HCT116 (cell line): ENCODE data around the gene KRTAP10-8. TPM values are rescaled to one million over a fixed set of nuclear protein-coding genes. Genes with fewer than 3 reads are reported as not detected.

Experiments used
- ATAC-seq: fragments of 200-7000 bp; cut with Tn5 transposase; 2 replicates; pipeline ENCODE4 v1.9.1; 2020; ENCODE audit warnings: mild to moderate bottlenecking, moderate library complexity
- BruUV-seq: library from RNA; stranded (reverse); fragments of 400-500 nt; replicated peaks from 2 replicates; lab custom pipeline; 2021; lab: Mats Ljungman, UMichigan
- CTCF ChIA-PET: fragments of 300-600 bp; sonication (Branson Sonifier 250); formaldehyde crosslinking; loops from one replicate; lab custom pipeline; 2021; ENCODE audit warnings: antibody characterized with exemption; lab: Charles Lee
- POLR2A ChIA-PET: fragments of 300-600, 350-600 bp; sonication (Branson Sonifier 250); formaldehyde crosslinking; loops from one replicate; lab custom pipeline; 2021; ENCODE audit warnings: antibody characterized with exemption; lab: Charles Lee
- RAD21 ChIA-PET, 2 experiments: fragments of 300-600 bp; sonication (Branson Sonifier 250); formaldehyde crosslinking; loops; one replicate each; lab custom pipeline; 2023; ENCODE audit warnings: low total read pairs in 2 of 2; ENCODE audit not compliant: uncharacterized antibody in 2 of 2, unreplicated experiment in 2 of 2, low non-redundant PET in 1 of 2; lab: Charles Lee
- DNase-seq: peaks from one replicate; pipeline ENCODE4 v3.0.0-alpha.2; 2010; ENCODE audit warnings: low read depth, low spot score
- H2AFZ ChIP-seq: fragments of 200-600 bp; shearing (Covaris generic), sonication (generic); 2 replicates; pipeline ENCODE4 v1.6.1; 2017; ENCODE audit warnings: low read depth, mixed run types, mixed read lengths, antibody characterized with exemption, low read length; ENCODE audit not compliant: poor library complexity, severe bottlenecking
- H3K27ac ChIP-seq: 2 replicates; pipeline ENCODE4 v1.5.1; 2012; ENCODE audit warnings: low read depth, low read length
- H3K27me3 ChIP-seq: fragments of 200-600 bp; sonication (generic); 2 replicates; pipeline ENCODE4 v1.6.1; 2016; ENCODE audit warnings: mixed run types, low read length, mixed read lengths; ENCODE audit not compliant: insufficient read depth
- H3K36me3 ChIP-seq, 2 experiments: fragments of 200-500 bp in 1 of 2; fragments of 200-600 bp in 1 of 2; sonication (Bioruptor generic) in 1 of 2; sonication (generic) in 1 of 2; 2 replicates each; pipeline versions ENCODE4 v1.5.1 to v1.6.1; 2014 to 2016; ENCODE audit warnings: low read length in 2 of 2, inconsistent platforms in 1 of 2, mixed read lengths in 1 of 2, mixed run types in 1 of 2; ENCODE audit not compliant: insufficient read depth in 2 of 2, control insufficient read depth in 1 of 2
- H3K4me1 ChIP-seq, 2 experiments: fragments of 200-600 bp in 1 of 2; sonication (generic) in 1 of 2; 2 replicates each; pipeline versions ENCODE4 v1.5.1 to v1.6.1; 2012 to 2017; ENCODE audit warnings: low read length in 2 of 2, inconsistent platforms in 1 of 2, mild to moderate bottlenecking in 1 of 2, mixed read lengths in 1 of 2, mixed run types in 1 of 2, moderate library complexity in 1 of 2; ENCODE audit not compliant: insufficient read depth in 2 of 2, control insufficient read depth in 1 of 2
- H3K4me2 ChIP-seq: fragments of 200-600 bp; sonication (generic); 2 replicates; pipeline ENCODE4 v1.6.1; 2017; ENCODE audit warnings: mixed run types, low read length, mixed read lengths
- H3K4me3 ChIP-seq, 2 experiments: fragments of 200-600 bp in 1 of 2; sonication (generic) in 1 of 2; replicated peaks in 1 of 2; 2 replicates each; pipeline ENCODE4 v1.5.1; 2011 to 2016; ENCODE audit warnings: low read length in 2 of 2, control low read depth in 1 of 2, low read depth in 1 of 2, mild to moderate bottlenecking in 1 of 2, mixed read lengths in 1 of 2, mixed run types in 1 of 2
- H3K79me2 ChIP-seq: fragments of 200-600 bp; sonication (generic); 2 replicates; pipeline ENCODE4 v1.6.1; 2017; ENCODE audit warnings: mild to moderate bottlenecking, mixed run types, low read length, moderate library complexity, mixed read lengths; ENCODE audit not compliant: insufficient read depth
- H3K9ac ChIP-seq: fragments of 200-600 bp; sonication (generic); 2 replicates; pipeline ENCODE4 v1.6.1; 2016; ENCODE audit warnings: low read length, mixed read lengths
- H3K9me2 ChIP-seq: fragments of 200-600 bp; sonication (generic), shearing (Covaris generic); 2 replicates; pipeline ENCODE4 v1.6.1; 2017; ENCODE audit warnings: mixed run types, mild to moderate bottlenecking, moderate library complexity; ENCODE audit not compliant: insufficient read depth
- H3K9me3 ChIP-seq, 2 experiments: fragments of 200-500 bp in 1 of 2; fragments of 200-600 bp in 1 of 2; sonication (Bioruptor generic) in 1 of 2; sonication (generic) in 1 of 2; 2 replicates each; pipeline ENCODE4 v1.6.1; 2014 to 2017; ENCODE audit warnings: low read length in 2 of 2, mixed read lengths in 2 of 2, inconsistent platforms in 1 of 2, low read depth in 1 of 2, mild to moderate bottlenecking in 1 of 2, mixed run types in 1 of 2, moderate library complexity in 1 of 2; ENCODE audit not compliant: control insufficient read depth in 1 of 2, insufficient read depth in 1 of 2
- H4K20me1 ChIP-seq: fragments of 200-600 bp; sonication (generic), shearing (Covaris generic); 2 replicates; pipeline ENCODE4 v1.6.1; 2017; ENCODE audit warnings: mixed run types, mild to moderate bottlenecking, moderate library complexity; ENCODE audit not compliant: insufficient read depth
- CEBPB ChIP-seq: IDR thresholded peaks from 2 replicates; pipeline ENCODE4 v1.6.1; 2012; ENCODE audit warnings: low read depth
- EGR1 ChIP-seq: IDR thresholded peaks from 2 replicates; pipeline ENCODE4 v1.6.1; 2012; ENCODE audit warnings: low read depth
- ELF1 ChIP-seq: IDR thresholded peaks from 2 replicates; pipeline ENCODE4 v1.6.1; 2012; ENCODE audit warnings: low read depth, borderline replicate concordance
- EZH2 ChIP-seq: fragments of 200-600 bp; sonication (generic); IDR thresholded peaks from 2 replicates; pipeline ENCODE4 v1.6.1; 2017; ENCODE audit warnings: antibody characterized with exemption, mixed run types
- EZH2phosphoT487 ChIP-seq: fragments of 200-600 bp; IDR thresholded peaks from 2 replicates; pipeline ENCODE4 v1.6.1; 2018; ENCODE audit warnings: antibody characterized with exemption, borderline replicate concordance
- FOSL1 ChIP-seq: IDR thresholded peaks from 2 replicates; pipeline ENCODE4 v1.6.1; 2012; ENCODE audit warnings: low read depth
- MAX ChIP-seq: IDR thresholded peaks from 2 replicates; pipeline ENCODE4 v1.6.1; 2012
- POLR2A ChIP-seq: IDR thresholded peaks from 2 replicates; pipeline ENCODE4 v1.7.0; 2011; ENCODE audit warnings: borderline replicate concordance; ENCODE audit not compliant: insufficient read depth, insufficient read length; ENCODE audit errors: extremely low read depth
- POLR2AphosphoS5 ChIP-seq: IDR thresholded peaks from 2 replicates; pipeline ENCODE4 v1.6.1; 2011; ENCODE audit warnings: mild to moderate bottlenecking, low read depth, low read length, moderate library complexity
- SIN3A ChIP-seq: IDR thresholded peaks from 2 replicates; pipeline ENCODE4 v1.6.1; 2012; ENCODE audit warnings: low read depth
- SP1 ChIP-seq: IDR thresholded peaks from 2 replicates; pipeline ENCODE4 v1.6.1; 2012; ENCODE audit warnings: low read depth
- SRF ChIP-seq: IDR thresholded peaks from 2 replicates; pipeline ENCODE4 v1.6.1; 2012; ENCODE audit warnings: low read depth
- TCF7L2 ChIP-seq: IDR thresholded peaks from 2 replicates; pipeline ENCODE4 v1.7.0; 2011; ENCODE audit warnings: borderline replicate concordance, inconsistent platforms; ENCODE audit not compliant: insufficient read depth, insufficient read length; ENCODE audit errors: extremely low read depth
- YY1 ChIP-seq: IDR thresholded peaks from 2 replicates; pipeline ENCODE4 v1.6.1; 2011; ENCODE audit warnings: low read length, low read depth, moderate library complexity, mild to moderate bottlenecking; ENCODE audit not compliant: insufficient replicate concordance; ENCODE audit errors: extremely low read depth
- intact Hi-C: fragments of 100-400 bp; cut with micrococcal nuclease; formaldehyde crosslinking; loops from 2 replicates; pipeline ENCODE4 v1.10.0; 2022
- total RNA-seq: library from RNA; stranded (reverse); gene quantifications from one replicate; pipeline ENCODE4 v1.2.1, GENCODE V29; 2021; ENCODE audit not compliant: unreplicated experiment
- TF ChIP-seq, protein P1 (sequence below), 3 experiments: fragments of 200-600 bp in 1 of 3; sonication (generic) in 1 of 3; IDR thresholded peaks in 2 of 3; conservative IDR thresholded peaks in 1 of 3; 2 replicates each; pipeline ENCODE4 v1.5.1; 2012 to 2017; ENCODE audit warnings: low read depth in 2 of 3, low read length in 2 of 3, antibody characterized with exemption in 1 of 3, borderline replicate concordance in 1 of 3, control low read depth in 1 of 3, mild to moderate bottlenecking in 1 of 3, mixed read lengths in 1 of 3, mixed run types in 1 of 3, moderate library complexity in 1 of 3; ENCODE audit not compliant: insufficient read depth in 1 of 3
- TF ChIP-seq, protein P2 (sequence below): IDR thresholded peaks from 2 replicates; pipeline ENCODE4 v1.6.1; 2012

KRTAP10-8 gene
- total RNA-seq, 1 experiment from 2014 or later: not detected

DNA sequence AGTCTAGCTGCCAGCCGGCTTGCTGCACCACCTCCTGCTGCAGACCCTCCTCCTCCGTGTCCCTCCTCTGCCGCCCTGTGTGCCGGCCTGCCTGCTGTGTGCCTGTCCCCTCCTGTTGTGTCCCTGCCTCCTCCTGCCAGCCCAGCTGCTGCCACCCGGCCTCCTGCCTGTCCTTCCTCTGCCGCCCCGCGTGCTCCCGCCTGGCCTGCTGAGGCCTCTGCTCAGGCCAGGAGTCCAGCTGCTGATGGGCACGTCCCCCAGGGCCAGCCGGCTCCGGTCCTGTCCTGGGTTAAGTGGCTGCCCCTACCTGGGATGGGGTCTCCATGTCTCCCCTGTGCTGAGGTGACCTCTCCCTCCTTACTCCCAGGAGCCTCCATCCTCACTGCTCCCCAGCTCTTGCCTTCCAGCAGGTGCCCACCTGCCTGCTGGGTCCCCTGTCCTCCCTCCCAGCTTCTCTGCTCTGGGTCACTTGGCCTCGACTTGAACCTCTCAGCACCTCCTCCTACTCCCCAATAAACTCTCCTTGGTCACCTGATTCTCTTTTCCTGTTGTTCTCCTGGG lies 870 bp downstream of the KRTAP10-8 start:
- Histone ChIP-seq H3K4me2 (no peak overlapping the region), H3K27me3 (no peaks in the 10 kb centered on the region), H3K4me3 (no peak overlapping the region), H2AFZ (no peak overlapping the region), H3K9me3 (peaks cover 3 to 5% of the 10 kb centered on the region in 2 experiments; a peak in 2 of 4 replicates), H3K27ac (no peak overlapping the region), H3K4me1 (no peaks in the 10 kb centered on the region), H4K20me1 (no peaks in the 10 kb centered on the region), H3K36me3 (no peaks in the 10 kb centered on the region), H3K9ac (no peak overlapping the region), H3K79me2 (no peaks in the 10 kb centered on the region), H3K9me2 (no peaks in the 10 kb centered on the region)
- intact Hi-C loops: no loop called here
- ATAC-seq: no peak
- ChIA-PET POLR2A (no interaction called here), CTCF (no interaction called here), RAD21 (no interaction called here)
- no TSS peak for BruUV-seq
- DNase-seq: no peak
- no peak for TF ChIP-seq EZH2phosphoT487
- TF ChIP-seq ELF1: no peak
- TF ChIP-seq EGR1: no peak
- TF ChIP-seq, protein P1, sequence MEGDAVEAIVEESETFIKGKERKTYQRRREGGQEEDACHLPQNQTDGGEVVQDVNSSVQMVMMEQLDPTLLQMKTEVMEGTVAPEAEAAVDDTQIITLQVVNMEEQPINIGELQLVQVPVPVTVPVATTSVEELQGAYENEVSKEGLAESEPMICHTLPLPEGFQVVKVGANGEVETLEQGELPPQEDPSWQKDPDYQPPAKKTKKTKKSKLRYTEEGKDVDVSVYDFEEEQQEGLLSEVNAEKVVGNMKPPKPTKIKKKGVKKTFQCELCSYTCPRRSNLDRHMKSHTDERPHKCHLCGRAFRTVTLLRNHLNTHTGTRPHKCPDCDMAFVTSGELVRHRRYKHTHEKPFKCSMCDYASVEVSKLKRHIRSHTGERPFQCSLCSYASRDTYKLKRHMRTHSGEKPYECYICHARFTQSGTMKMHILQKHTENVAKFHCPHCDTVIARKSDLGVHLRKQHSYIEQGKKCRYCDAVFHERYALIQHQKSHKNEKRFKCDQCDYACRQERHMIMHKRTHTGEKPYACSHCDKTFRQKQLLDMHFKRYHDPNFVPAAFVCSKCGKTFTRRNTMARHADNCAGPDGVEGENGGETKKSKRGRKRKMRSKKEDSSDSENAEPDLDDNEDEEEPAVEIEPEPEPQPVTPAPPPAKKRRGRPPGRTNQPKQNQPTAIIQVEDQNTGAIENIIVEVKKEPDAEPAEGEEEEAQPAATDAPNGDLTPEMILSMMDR (IDR thresholded peaks at IDR 0.05 in 2 of 3, conservative IDR thresholded peaks at IDR 0.05 in 1 of 3; ENCODE audit: borderline replicate concordance in 1 of 3, insufficient read depth in 1 of 3, low read depth in 2 of 3, low read length in 2 of 3): no peak
- TF ChIP-seq CEBPB: no peak
- no peak for TF ChIP-seq POLR2A
- no peak for TF ChIP-seq YY1
- TF ChIP-seq EZH2: no peak
- no peak for TF ChIP-seq TCF7L2
- TF ChIP-seq POLR2AphosphoS5: no peak
- no peak for TF ChIP-seq SRF
- TF ChIP-seq FOSL1: no peak
- no peak for TF ChIP-seq SIN3A
- TF ChIP-seq, protein P2, sequence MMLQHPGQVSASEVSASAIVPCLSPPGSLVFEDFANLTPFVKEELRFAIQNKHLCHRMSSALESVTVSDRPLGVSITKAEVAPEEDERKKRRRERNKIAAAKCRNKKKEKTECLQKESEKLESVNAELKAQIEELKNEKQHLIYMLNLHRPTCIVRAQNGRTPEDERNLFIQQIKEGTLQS: no peak
- TF ChIP-seq MAX: no peak
- TF ChIP-seq SP1: no peak
